Right lobe of liver (tissue), 4 donors: Measurements from ENCODE around the gene GSTP1.
A peak's percentile ranks its signal among the peaks of the same experiment; 100 is the strongest.

Source experiments
- POLR2A ChIP-seq: fragments of 450-650 bp; IDR thresholded peaks from one replicate; pipeline ENCODE4 v1.6.1; 2017; ENCODE audit warnings: antibody characterized with exemption, mild to moderate bottlenecking
- TF ChIP-seq, protein P1 (sequence below), 4 donors: fragments of 200-600 bp in 3 of 4; fragments of 450-650 bp in 1 of 4; IDR thresholded peaks; one replicate each; pipeline versions ENCODE4 v1.5.1 to v1.8.0; 2016 to 2022; ENCODE audit warnings: antibody characterized with exemption in 4 of 4, mild to moderate bottlenecking in 2 of 4
- donor health status: DM: no; HTN: no; CAD: no.
- donor health status: DM: no; HTN: no; CAD: no.
- donor health status: DM: no; HTN: yes; CAD: no.

- TF ChIP-seq, protein P1, sequence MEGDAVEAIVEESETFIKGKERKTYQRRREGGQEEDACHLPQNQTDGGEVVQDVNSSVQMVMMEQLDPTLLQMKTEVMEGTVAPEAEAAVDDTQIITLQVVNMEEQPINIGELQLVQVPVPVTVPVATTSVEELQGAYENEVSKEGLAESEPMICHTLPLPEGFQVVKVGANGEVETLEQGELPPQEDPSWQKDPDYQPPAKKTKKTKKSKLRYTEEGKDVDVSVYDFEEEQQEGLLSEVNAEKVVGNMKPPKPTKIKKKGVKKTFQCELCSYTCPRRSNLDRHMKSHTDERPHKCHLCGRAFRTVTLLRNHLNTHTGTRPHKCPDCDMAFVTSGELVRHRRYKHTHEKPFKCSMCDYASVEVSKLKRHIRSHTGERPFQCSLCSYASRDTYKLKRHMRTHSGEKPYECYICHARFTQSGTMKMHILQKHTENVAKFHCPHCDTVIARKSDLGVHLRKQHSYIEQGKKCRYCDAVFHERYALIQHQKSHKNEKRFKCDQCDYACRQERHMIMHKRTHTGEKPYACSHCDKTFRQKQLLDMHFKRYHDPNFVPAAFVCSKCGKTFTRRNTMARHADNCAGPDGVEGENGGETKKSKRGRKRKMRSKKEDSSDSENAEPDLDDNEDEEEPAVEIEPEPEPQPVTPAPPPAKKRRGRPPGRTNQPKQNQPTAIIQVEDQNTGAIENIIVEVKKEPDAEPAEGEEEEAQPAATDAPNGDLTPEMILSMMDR (IDR thresholded peaks at IDR 0.05) = peak; percentile 50 to 61 (median 52)
- peak; percentile 72 for TF ChIP-seq POLR2A
Measured at GRCh38 chr11:67583247-67584204, at the start of gene GSTP1.
